RWPE2 (cell line): ENCODE data around the gene CWC25.

Source experiments
- ATAC-seq: fragments of 200-7000 bp; cut with Tn5 transposase; 3 replicates; pipeline ENCODE4 v1.9.1; 2021; ENCODE audit warnings: low read depth
- DNase-seq: peaks from one replicate; pipeline ENCODE4 v3.0.0-alpha.2; 2020; ENCODE audit warnings: low spot score
- H3K27ac ChIP-seq: fragments of 450-650 bp; 2 replicates; pipeline ENCODE4 v1.5.1; 2017; ENCODE audit warnings: mild to moderate bottlenecking; ENCODE audit not compliant: poor library complexity, severe bottlenecking
- H3K27me3 ChIP-seq: fragments of 250-450 bp; sonication (Bioruptor Pico); 2 replicates; pipeline ENCODE4 v1.5.1; 2021; ENCODE audit warnings: mild to moderate bottlenecking, moderate library complexity; ENCODE audit not compliant: insufficient read depth, poor library complexity, severe bottlenecking
- H3K36me3 ChIP-seq: fragments of 250-450 bp; sonication (Bioruptor Pico); 2 replicates; pipeline ENCODE4 v1.5.1; 2020; ENCODE audit warnings: low read depth, mild to moderate bottlenecking, moderate library complexity
- H3K4me1 ChIP-seq: fragments of 250-450 bp; sonication (Bioruptor Pico); 2 replicates; pipeline ENCODE4 v1.5.1; 2021; ENCODE audit warnings: mild to moderate bottlenecking, moderate library complexity; ENCODE audit not compliant: insufficient read depth, poor library complexity, severe bottlenecking
- H3K4me3 ChIP-seq: fragments of 250-450 bp; sonication (Bioruptor Pico); 2 replicates; pipeline ENCODE4 v1.5.1; 2021; ENCODE audit warnings: mild to moderate bottlenecking, moderate library complexity; ENCODE audit not compliant: severe bottlenecking
- H3K9me3 ChIP-seq: fragments of 250-450 bp; sonication (Bioruptor Pico); 2 replicates; pipeline ENCODE4 v1.5.1; 2021; ENCODE audit warnings: mild to moderate bottlenecking, moderate library complexity; ENCODE audit not compliant: severe bottlenecking
- CTCF ChIP-seq: fragments of 450-650 bp; IDR thresholded peaks from one replicate; pipeline ENCODE4 v1.5.1; 2017; ENCODE audit warnings: mild to moderate bottlenecking, moderate library complexity; ENCODE audit not compliant: poor library complexity, severe bottlenecking

Gene CWC25

DNA sequence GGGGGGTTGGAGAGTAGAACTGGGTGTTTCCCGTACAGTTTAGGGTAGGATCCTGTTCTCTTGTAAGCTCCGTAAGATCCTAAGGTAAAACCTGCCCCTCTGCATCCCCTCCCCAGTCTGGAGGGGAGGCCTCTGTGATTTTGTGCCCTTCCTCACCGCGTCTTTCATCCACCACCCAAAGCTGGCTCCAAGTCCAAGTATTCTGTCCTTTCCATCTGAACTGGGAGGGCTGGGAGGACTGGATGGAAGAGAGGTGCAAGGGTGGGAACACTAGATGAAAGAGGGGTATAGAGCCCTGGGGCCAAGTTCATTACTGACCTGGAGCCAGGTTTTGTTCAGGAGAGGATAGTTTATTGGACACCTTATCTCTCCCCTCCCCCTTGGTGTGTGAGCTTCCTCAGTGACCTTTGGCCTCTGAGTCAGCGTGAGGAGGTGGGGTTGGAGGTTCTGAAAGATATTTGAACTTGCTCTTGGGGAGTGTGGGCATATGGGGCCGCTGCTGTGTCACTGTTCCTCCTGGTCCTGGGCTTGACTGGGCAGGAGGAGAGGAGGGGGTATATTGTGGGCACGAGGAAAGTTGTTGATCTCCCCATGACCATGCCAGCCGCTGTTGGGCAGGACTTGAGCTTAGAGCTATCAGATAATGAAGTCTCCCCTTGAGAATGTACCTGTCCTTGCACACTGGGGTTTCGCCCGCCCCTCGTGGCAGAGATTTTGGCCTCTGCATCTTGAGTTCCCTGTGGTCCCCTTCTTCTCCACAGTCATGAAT lies 46.3 kb upstream of the CWC25 start:
- ATAC-seq (peak; percentile 28), DNase-seq (peak; percentile 86)
- no peaks in the 10 kb centered on the region for H3K9me3 ChIP-seq
- peak overlapping the region; percentile 98 for H3K27ac ChIP-seq
- H3K36me3 ChIP-seq: peaks cover 20% of the 10 kb centered on the region
- H3K4me3 ChIP-seq: peak overlapping the region; percentile 95
- peaks cover 39% of the 10 kb centered on the region for H3K4me1 ChIP-seq
- no peaks in the 10 kb centered on the region for H3K27me3 ChIP-seq
- TF ChIP-seq CTCF: peak; percentile 43

DNA sequence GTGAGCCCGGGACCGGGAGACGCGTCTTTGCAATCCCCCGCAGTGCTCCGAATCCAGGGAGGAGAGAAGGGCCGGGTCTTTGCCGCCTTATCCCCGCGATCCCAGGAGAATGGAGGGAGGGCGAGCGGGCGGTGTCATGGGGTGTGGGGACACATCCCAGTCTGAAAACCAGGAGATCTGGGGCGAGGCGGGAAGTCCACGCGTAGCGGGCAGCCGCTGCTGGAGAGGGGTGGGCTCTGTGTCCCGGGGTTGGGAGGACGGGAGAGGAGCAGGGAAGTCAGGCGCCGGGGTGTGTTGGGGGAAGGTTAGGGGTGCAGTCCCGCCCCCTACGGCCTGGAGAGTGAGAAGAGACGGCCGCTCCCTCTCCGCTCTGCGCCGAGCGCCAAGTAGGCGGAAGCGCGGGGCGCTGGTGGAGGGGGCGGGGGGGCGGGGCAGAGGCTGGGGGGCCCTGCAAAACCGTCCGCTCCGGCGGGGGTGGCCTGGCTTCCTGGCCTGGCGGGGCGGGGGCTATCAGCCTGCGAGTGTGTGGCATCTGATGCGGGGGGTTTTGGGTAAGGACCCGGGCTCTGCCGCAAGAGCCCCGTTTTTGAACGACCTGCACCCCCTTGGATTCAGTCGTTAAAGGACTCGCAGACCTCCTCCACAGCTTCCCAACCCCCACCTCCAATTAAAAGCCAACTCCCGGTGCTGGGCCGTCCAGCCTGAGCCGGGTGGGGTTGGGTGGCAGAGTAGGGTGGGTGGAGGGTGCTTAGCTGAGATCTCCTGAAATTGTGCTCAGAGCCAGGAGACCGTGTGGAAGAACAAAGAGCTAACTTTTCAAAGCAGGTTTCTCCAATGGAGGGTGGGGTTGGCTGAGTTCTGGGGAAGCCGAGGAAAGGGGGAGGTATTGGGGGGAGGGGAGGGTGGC lies 45.4 kb upstream of the CWC25 start:
- ATAC-seq: peak; percentile 43
- no peak for DNase-seq
- Histone ChIP-seq H3K4me3 (peak overlapping the region; percentile 95), H3K36me3 (peaks cover 20% of the 10 kb centered on the region), H3K27ac (peak overlapping the region; percentile 98), H3K4me1 (peaks cover 37% of the 10 kb centered on the region), H3K27me3 (no peaks in the 10 kb centered on the region), H3K9me3 (no peaks in the 10 kb centered on the region)
- TF ChIP-seq CTCF: no peak

GRCh38 chr17:38869526-38870258 lies 44.6 kb upstream of the CWC25 start, which contains the start of gene LASP1:
TSS of gene LASP1 (plus strand) at chr17:38870058. CDS start at chr17:38870190, 132 bp downstream.
- no peaks in the 10 kb centered on the region for H3K9me3 ChIP-seq
- H3K27me3 ChIP-seq: no peaks in the 10 kb centered on the region
- H3K4me3 ChIP-seq: peak within 1 kb of the TSS; percentile 95
- H3K4me1 ChIP-seq: peaks cover 28% of the 10 kb centered on the region
- peak; percentile 61 for ATAC-seq
- TF ChIP-seq CTCF: peak; percentile 17
- peak within 1 kb of the TSS; percentile 98 for H3K27ac ChIP-seq
- peaks cover 20% of the 10 kb centered on the region for H3K36me3 ChIP-seq
- peak; percentile 83 for DNase-seq

DNA sequence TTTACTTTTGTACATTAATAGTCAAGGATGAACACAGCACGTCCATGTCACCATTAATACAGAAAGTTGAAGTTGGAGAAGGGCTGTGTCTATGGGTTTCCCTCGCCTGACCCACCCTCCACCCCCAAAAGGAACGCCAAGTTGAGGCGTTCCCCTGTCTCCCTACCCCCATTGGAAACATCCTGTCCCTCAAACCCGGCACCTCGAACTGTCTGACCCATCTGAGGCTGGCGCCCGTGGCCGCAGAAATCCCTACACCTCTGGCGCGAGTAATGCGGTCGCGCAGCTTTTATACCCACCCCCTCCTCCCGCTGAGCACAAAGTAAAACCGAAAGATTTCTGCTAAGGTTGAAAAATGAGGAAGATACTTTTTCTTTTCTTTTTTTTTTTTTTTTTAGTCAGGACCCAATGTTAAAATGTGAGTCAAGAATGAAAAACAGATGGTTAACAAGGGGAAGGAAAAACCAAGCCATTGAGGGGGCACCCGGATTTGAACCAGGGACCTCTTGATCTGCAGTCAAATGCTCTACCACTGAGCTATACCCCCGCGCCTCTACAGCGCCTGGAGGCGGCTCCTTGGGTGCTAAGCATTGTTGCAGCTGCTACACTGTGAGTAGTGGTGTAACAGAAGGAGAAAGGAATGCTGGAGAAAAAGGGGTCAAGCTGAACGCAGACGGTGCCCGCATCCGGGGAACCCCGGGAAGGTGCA lies 43.9 kb upstream of the CWC25 start:
- H3K27me3 ChIP-seq: no peaks in the 10 kb centered on the region
- peak; percentile 57 for TF ChIP-seq CTCF

More for the DNA sequence above, 43.9 kb upstream of the CWC25 start:
- H3K27ac ChIP-seq: peak overlapping the region; percentile 98
- H3K4me1 ChIP-seq: peaks cover 22% of the 10 kb centered on the region
- peaks cover 20% of the 10 kb centered on the region for H3K36me3 ChIP-seq
- H3K4me3 ChIP-seq: peak overlapping the region; percentile 95
- no peaks in the 10 kb centered on the region for H3K9me3 ChIP-seq
- DNase-seq (peak; percentile 78), ATAC-seq (peak; percentile 54)
